GM12872 (cell line): Measurements from ENCODE around the gene DNAI4.

Experiments
- TF ChIP-seq, protein P1 (sequence below): IDR thresholded peaks from 3 replicates; pipeline ENCODE4 v1.5.1; 2011; ENCODE audit warnings: low read depth, mild to moderate bottlenecking, low read length, moderate library complexity; ENCODE audit not compliant: insufficient read depth

The DNAI4 gene

DNA sequence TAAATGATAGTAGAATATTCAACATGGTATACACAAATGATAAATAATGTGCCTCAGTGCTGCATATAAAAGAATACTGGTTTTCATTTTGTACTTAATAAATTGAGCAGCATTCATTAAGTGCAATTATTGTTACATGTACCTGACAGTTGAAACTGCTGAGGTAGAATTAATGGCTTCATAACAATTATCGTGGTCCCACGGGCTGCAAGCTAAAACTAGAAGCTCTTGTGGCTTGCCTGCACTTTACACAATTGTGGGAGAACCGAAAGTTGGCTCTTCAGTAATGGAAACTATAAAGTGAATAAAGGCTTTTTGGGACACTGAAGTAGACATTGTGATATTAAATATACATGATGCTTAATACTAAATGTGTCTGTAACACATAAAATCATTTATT lies 146.8 kb downstream of the DNAI4 start:
- TF ChIP-seq, protein P1, sequence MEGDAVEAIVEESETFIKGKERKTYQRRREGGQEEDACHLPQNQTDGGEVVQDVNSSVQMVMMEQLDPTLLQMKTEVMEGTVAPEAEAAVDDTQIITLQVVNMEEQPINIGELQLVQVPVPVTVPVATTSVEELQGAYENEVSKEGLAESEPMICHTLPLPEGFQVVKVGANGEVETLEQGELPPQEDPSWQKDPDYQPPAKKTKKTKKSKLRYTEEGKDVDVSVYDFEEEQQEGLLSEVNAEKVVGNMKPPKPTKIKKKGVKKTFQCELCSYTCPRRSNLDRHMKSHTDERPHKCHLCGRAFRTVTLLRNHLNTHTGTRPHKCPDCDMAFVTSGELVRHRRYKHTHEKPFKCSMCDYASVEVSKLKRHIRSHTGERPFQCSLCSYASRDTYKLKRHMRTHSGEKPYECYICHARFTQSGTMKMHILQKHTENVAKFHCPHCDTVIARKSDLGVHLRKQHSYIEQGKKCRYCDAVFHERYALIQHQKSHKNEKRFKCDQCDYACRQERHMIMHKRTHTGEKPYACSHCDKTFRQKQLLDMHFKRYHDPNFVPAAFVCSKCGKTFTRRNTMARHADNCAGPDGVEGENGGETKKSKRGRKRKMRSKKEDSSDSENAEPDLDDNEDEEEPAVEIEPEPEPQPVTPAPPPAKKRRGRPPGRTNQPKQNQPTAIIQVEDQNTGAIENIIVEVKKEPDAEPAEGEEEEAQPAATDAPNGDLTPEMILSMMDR, result no peak

DNA sequence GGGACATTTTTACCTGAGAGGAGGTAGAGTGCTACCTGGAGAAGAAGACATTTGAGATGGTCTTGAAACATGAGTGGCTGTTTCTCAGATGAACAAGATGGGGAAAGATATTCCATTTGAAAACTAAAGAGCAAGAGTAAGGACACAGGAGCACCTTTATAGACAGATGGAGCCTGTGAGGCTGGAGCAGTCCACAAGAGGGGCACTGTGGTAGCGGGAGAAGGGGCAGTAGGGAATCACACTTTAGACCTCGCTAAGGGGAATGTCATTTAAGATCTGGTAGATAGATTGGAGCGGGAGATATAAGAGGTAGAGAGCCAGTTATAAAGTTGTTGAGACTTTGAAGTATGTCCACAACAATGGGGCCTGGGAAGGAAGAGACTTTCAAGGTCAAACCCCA lies 149.0 kb downstream of the DNAI4 start:
- TF ChIP-seq, protein P1, result no peak

DNA sequence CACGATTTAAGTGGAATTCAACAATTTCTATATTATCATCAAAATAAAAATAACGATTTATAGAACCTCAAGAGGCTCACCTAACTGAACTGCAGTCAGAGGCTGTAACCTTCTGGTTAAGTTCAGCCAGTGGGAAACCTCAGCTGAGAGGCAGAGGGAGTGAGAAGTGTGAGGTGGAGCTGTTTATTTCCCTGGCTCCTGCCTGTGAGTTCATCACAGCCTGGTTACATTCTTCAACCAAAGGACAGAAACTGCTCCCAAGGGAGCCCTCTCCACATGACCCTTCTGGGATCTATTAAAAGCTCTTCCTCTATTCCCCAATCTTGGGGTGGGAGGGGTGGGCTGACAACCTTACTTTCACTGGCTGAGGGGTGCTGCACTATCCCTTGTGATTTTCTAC lies 150.2 kb downstream of the DNAI4 start:
- TF ChIP-seq, protein P1, result no peak

DNA sequence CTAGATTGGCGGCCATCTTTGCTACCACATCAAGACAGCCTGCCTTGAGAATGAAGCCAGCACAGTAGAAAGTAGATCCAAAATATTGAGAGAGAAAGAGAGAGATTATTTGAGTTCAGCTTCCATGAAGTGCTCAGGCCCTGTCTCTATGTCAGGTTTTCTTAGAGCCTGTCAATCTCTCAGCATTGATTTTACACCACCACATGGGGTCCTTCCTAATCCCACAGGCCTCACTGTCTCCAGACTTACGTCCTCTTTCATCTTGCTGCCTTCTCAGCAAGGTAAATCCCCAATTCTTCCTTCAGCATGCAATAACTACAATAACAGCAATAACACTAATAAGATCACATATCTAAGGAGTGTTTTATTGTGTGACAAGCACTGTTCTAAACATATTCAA lies 151.4 kb downstream of the DNAI4 start:
- TF ChIP-seq, protein P1, result no peak

DNA sequence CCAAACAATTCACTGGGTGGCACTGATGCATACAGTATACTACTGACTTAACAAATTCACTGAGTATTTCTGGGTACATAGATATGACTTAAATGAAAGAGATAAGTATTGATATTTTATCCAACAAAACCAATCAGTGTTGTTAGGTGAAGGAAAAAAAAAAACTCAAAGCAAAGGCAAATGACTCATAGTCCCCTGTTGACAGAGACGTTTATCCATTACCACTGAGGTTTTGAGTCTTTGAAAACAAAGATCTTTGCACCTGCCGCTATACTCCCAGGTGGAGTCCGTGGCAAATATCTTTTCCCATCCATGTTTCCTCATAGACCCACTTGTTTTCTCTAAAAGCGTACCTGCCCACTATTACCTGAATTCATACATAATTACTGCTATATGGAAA lies 154.0 kb downstream of the DNAI4 start:
- TF ChIP-seq, protein P1, result no peak

DNA sequence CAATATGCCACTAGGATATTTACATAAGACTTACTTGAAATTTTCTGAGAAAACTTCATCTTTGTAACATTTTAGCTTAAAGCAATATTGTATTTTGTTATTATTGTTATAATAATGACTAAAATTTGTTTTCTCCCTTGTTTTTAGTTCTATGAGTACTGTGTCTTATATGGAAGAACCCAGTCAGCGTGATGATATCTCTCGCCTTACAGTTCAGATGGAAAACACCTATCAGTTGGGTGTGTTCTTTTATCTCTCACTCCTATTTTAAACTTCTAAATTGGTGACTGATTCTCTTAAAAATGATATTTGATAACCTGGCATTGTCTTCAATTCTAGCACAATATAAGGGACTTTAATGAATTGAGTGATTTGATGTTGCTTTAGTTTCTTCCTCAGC lies 154.4 kb downstream of the DNAI4 start:
- TF ChIP-seq, protein P1, result no peak

DNA sequence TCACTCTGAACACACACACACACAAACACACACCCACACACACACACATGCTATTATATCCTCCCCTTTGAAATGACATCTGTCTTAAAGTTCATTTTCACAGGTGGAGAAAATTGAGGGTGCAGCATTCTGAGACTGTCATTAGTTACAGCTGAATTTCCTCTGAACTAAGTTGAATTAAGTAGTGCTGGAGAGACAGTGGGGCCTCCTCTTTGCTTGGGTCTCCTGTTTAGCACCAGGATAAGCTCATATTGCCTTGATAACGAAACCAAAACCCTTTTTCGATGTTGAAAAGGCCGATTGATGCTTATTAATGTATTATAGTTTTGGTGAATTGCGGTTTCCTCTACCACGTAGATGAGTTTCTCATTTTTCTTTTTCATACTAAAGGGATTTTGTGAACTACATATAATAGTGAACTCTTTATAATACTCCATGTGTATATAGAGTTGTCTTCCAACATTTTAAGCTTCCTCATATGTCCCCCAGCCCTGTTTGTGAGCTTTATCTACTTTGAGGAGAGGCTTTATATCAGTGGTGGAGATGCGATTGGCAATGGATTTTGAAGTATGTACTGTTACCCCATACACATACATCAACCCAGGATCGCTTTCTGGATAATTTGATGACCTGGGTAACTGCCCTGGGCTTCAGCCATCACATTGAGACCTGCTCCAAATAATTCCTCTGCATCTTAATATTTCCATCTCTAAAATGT lies 155.0 kb downstream of the DNAI4 start:
- TF ChIP-seq, protein P1, result no peak
